ENCODE results near the gene COL24A1. TPM values are rescaled to one million over a fixed set of nuclear protein-coding genes. Genes with fewer than 3 reads are reported as not detected.

COL24A1 gene
- total RNA-seq, 1 experiment from 2014 or later, result 0.07 TPM

GRCh38 chr1:85936470-85936869 is 220.1 kb downstream of the COL24A1 start:
- Histone ChIP-seq H2AFZ (ENCODE audit: low read length) (no peak overlapping the region), H3F3A (ENCODE audit: low read length, unreplicated experiment) (no peaks in the 10 kb centered on the region), H3K4me1 (ENCODE audit: insufficient read depth, low read length) (no peaks in the 10 kb centered on the region), H4K20me1 (ENCODE audit: low read length) (no peaks in the 10 kb centered on the region), H3K9ac (ENCODE audit: low read length) (no peak overlapping the region), H3K4me3 (ENCODE audit: low read length) (no peak overlapping the region), H3K36me3 (ENCODE audit: low read depth, low read length) (no peaks in the 10 kb centered on the region), H3K9me3 (ENCODE audit: low read length) (no peaks in the 10 kb centered on the region), H3K79me2 (ENCODE audit: low read length) (no peaks in the 10 kb centered on the region), H3K27ac (ENCODE audit: low read length) (no peak overlapping the region), H3K27me3 (ENCODE audit: low read length) (peaks cover 18% of the 10 kb centered on the region), H3K4me2 (ENCODE audit: low read length) (no peak overlapping the region), H3K9me2 (replicated peaks; ENCODE audit: low read length) (no peaks in the 10 kb centered on the region)
- no peak for DNase-seq
- CTCF ChIA-PET, result no interaction called here
- no TSS peak for BruUV-seq (replicated peaks)
- intact Hi-C loops (cut with micrococcal nuclease), result no loop called here
- TF ChIP-seq, protein P1, sequence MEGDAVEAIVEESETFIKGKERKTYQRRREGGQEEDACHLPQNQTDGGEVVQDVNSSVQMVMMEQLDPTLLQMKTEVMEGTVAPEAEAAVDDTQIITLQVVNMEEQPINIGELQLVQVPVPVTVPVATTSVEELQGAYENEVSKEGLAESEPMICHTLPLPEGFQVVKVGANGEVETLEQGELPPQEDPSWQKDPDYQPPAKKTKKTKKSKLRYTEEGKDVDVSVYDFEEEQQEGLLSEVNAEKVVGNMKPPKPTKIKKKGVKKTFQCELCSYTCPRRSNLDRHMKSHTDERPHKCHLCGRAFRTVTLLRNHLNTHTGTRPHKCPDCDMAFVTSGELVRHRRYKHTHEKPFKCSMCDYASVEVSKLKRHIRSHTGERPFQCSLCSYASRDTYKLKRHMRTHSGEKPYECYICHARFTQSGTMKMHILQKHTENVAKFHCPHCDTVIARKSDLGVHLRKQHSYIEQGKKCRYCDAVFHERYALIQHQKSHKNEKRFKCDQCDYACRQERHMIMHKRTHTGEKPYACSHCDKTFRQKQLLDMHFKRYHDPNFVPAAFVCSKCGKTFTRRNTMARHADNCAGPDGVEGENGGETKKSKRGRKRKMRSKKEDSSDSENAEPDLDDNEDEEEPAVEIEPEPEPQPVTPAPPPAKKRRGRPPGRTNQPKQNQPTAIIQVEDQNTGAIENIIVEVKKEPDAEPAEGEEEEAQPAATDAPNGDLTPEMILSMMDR (conservative IDR thresholded peaks at IDR 0.05; ENCODE audit: low read depth, low read length), result no peak
- no peak for TF ChIP-seq EZH2phosphoT487 (IDR thresholded peaks at IDR 0.05; ENCODE audit: borderline replicate concordance, low read length)
- no peak for TF ChIP-seq EZH2 (IDR thresholded peaks at IDR 0.05; ENCODE audit: low read length, unreplicated experiment)
- POLR2A ChIA-PET (ENCODE audit: unreplicated experiment), result no interaction called here
- ATAC-seq, result no peak

- H4K20me1 ChIP-seq (ENCODE audit: low read length), result no peaks in the 10 kb centered on the region
- H3K9me3 ChIP-seq (ENCODE audit: low read length), result no peaks in the 10 kb centered on the region
- H3K36me3 ChIP-seq (ENCODE audit: low read depth, low read length), result no peaks in the 10 kb centered on the region
- BruUV-seq (replicated peaks), result no TSS peak
- POLR2A ChIA-PET (ENCODE audit: unreplicated experiment), result no interaction called here
- H3K9ac ChIP-seq (ENCODE audit: low read length), result no peak overlapping the region
- no peaks in the 10 kb centered on the region for H3K4me1 ChIP-seq (ENCODE audit: insufficient read depth, low read length)
- H3K27me3 ChIP-seq (ENCODE audit: low read length), result peaks cover 14% of the 10 kb centered on the region
- intact Hi-C loops (cut with micrococcal nuclease), result no loop called here
- no peaks in the 10 kb centered on the region for H3K79me2 ChIP-seq (ENCODE audit: low read length)
- H2AFZ ChIP-seq (ENCODE audit: low read length), result no peak overlapping the region
- TF ChIP-seq EZH2 (IDR thresholded peaks at IDR 0.05; ENCODE audit: low read length, unreplicated experiment) (no peak), EZH2phosphoT487 (IDR thresholded peaks at IDR 0.05; ENCODE audit: borderline replicate concordance, low read length) (no peak)
- TF ChIP-seq, protein P1 (conservative IDR thresholded peaks at IDR 0.05; ENCODE audit: low read depth, low read length), result no peak
- H3K4me2 ChIP-seq (ENCODE audit: low read length), result no peak overlapping the region
- H3K27ac ChIP-seq (ENCODE audit: low read length), result no peak overlapping the region
- CTCF ChIA-PET, result no interaction called here
- no peaks in the 10 kb centered on the region for H3F3A ChIP-seq (ENCODE audit: low read length, unreplicated experiment)
- no peak for ATAC-seq
- no peak overlapping the region for H3K4me3 ChIP-seq (ENCODE audit: low read length)
- no peak for DNase-seq
- H3K9me2 ChIP-seq (replicated peaks; ENCODE audit: low read length), result no peaks in the 10 kb centered on the region
Observed at GRCh38 chr1:85936057-85936456, 220.5 kb downstream of the COL24A1 start.

DNA sequence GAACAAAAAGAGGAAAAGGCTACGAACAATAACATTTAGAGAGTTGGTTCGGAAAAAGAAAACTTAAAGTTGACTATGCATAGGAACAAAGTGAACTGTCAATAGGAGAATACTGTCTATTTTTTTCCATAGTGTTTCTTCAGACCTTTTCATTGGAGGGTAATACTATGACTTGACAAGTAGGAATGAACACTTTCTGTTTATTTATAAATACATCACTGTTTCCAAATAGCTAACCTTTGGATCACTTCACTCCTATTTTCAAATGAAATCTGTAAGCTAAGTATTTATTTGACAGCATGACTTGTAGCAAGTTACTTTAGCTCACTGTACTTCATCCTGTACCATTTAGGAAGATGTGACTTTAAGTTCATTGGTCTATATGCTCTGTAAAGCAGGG is 221.3 kb downstream of the COL24A1 start:
- no peaks in the 10 kb centered on the region for H3K9me3 ChIP-seq (ENCODE audit: low read length)
- H3K27ac ChIP-seq (ENCODE audit: low read length), result no peak overlapping the region
- H3K9me2 ChIP-seq (replicated peaks; ENCODE audit: low read length), result no peaks in the 10 kb centered on the region
- no peak for ATAC-seq
- H3K27me3 ChIP-seq (ENCODE audit: low read length), result peaks cover 8% of the 10 kb centered on the region; the same call in 1 of the 2 replicates
- ChIA-PET CTCF (no interaction called here), POLR2A (ENCODE audit: unreplicated experiment) (no interaction called here)
- no peak overlapping the region for H2AFZ ChIP-seq (ENCODE audit: low read length)
- no peak overlapping the region for H3K4me3 ChIP-seq (ENCODE audit: low read length)
- no peaks in the 10 kb centered on the region for H4K20me1 ChIP-seq (ENCODE audit: low read length)
- H3K79me2 ChIP-seq (ENCODE audit: low read length), result no peaks in the 10 kb centered on the region
- no peak for DNase-seq
- BruUV-seq (replicated peaks), result no TSS peak
- intact Hi-C loops (cut with micrococcal nuclease), result no loop called here
- H3K36me3 ChIP-seq (ENCODE audit: low read depth, low read length), result no peaks in the 10 kb centered on the region
- no peaks in the 10 kb centered on the region for H3K4me1 ChIP-seq (ENCODE audit: insufficient read depth, low read length)
- H3F3A ChIP-seq (ENCODE audit: low read length, unreplicated experiment), result no peaks in the 10 kb centered on the region
- TF ChIP-seq, protein P1 (conservative IDR thresholded peaks at IDR 0.05; ENCODE audit: low read depth, low read length), result no peak
- TF ChIP-seq EZH2phosphoT487 (IDR thresholded peaks at IDR 0.05; ENCODE audit: borderline replicate concordance, low read length) (no peak), EZH2 (IDR thresholded peaks at IDR 0.05; ENCODE audit: low read length, unreplicated experiment) (no peak)
- H3K4me2 ChIP-seq (ENCODE audit: low read length), result no peak overlapping the region
- H3K9ac ChIP-seq (ENCODE audit: low read length), result no peak overlapping the region
